ENCODE results near the gene TMEM114. TPM values are rescaled to one million over a fixed set of nuclear protein-coding genes. Genes with fewer than 3 reads are reported as not detected.

Gene TMEM114
- total RNA-seq, 2 donors from 2014 or later = not detected

GRCh38 chr16:8621222-8621571, 30.9 kb upstream of the TMEM114 start:
- no peaks in the 10 kb centered on the region for H3K27me3 ChIP-seq
- H3K4me1 ChIP-seq = peaks cover 17% of the 10 kb centered on the region
- intact Hi-C loops (cut with DNase I) = no loop called here
- WGBS, 2 donors = 18 to 34% methylated on average over 7 to 12 of the region's 12 CpGs
- H3K27ac ChIP-seq = peak overlapping the region; percentile 18 to 84 (median 76)
- TF ChIP-seq CTCF (IDR thresholded peaks at IDR 0.05) = no peak
- no peak for TF ChIP-seq POLR2A (IDR thresholded peaks at IDR 0.05)
- H3K4me3 ChIP-seq = peak overlapping the region in 1 of 2 donors; percentile 69
- no peak for ATAC-seq
- DNase-seq = no peak
- H3K9me3 ChIP-seq = no peaks in the 10 kb centered on the region
- peaks cover 0 to 6% of the 10 kb centered on the region in 2 donors for H3K36me3 ChIP-seq (replicated peaks in 1 of 2; ENCODE audit: insufficient read depth in 1 of 2, low read depth in 2 of 2)

DNA sequence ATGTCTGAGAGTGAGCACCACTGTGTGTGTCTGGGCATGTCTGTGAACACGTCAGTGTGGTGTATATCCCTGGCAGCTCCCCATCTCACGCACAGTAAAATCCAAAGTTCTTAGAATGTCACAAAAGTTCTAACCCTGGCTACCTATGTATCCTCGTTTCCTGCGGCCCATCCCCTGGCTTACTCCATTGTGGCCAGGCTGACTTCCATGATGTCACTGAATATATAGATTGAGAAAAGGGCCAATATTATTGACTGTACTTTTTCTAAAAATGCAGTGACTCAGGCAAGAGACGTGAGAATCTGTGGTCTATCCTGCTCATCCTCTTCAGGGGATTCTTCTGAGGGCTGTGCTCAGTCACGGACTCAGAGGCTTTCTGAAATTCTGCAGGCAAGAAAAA, 30.2 kb upstream of the TMEM114 start:
- Histone ChIP-seq H3K27ac (no peak overlapping the region), H3K4me3 (no peak overlapping the region), H3K4me1 (peaks cover 17% of the 10 kb centered on the region), H3K36me3 (replicated peaks in 1 of 2; ENCODE audit: insufficient read depth in 1 of 2, low read depth in 2 of 2) (peaks cover 0 to under 1% of the 10 kb centered on the region in 2 donors), H3K9me3 (no peaks in the 10 kb centered on the region), H3K27me3 (no peaks in the 10 kb centered on the region)
- no peak for ATAC-seq
- no peak for DNase-seq
- TF ChIP-seq CTCF (IDR thresholded peaks at IDR 0.05) (no peak), POLR2A (IDR thresholded peaks at IDR 0.05) (no peak)
- intact Hi-C loops (cut with DNase I) = no loop called here
- 72 to 75% methylated on average over 5 to 6 of the region's 6 CpGs for whole genome bisulfite sequencing, 2 donors

DNA sequence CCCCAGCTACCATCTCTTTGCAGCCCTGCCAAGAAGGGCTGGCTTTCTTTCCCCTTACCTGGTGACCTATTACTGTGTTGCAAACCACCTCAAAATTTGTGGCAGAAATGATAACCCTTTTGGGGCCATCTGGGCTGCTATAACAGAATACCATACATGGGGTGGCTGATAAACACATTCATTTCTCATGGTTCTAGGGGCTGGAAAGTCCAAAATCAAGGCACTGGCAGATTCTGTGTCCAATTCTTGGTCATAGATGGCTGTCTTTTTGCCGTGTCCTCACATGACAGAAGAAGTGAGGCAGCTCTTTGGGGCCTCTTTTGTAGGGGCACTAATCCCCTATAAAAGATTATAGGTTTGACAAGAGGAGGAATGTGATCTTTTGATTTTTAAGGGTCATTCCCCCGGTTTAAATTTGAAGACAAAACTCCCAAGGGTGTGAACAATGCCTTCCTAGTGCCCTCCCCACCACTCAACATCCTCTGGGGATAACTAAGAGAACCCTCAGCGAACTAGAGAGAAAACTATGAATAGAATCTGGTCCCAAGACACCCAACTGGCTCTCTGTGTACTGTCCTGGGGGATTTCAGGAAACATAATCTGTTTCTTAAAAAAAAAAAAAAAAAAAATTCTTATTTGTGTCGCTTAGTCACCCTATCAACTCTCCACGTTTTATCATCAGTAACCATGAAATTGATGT, 29.5 kb upstream of the TMEM114 start:
- Histone ChIP-seq H3K27me3 (no peaks in the 10 kb centered on the region), H3K4me1 (peaks cover 17% of the 10 kb centered on the region), H3K9me3 (no peaks in the 10 kb centered on the region), H3K4me3 (no peak overlapping the region), H3K36me3 (replicated peaks in 1 of 2; ENCODE audit: insufficient read depth in 1 of 2, low read depth in 2 of 2) (no peaks in the 10 kb centered on the region), H3K27ac (no peak overlapping the region)
- WGBS, 2 donors = 68 to 72% methylated on average over 5 of the region's 5 CpGs
- intact Hi-C loops (cut with DNase I) = no loop called here
- no peak for TF ChIP-seq POLR2A (IDR thresholded peaks at IDR 0.05)
- TF ChIP-seq CTCF (IDR thresholded peaks at IDR 0.05) = no peak
- no peak for DNase-seq
- no peak for ATAC-seq

DNA sequence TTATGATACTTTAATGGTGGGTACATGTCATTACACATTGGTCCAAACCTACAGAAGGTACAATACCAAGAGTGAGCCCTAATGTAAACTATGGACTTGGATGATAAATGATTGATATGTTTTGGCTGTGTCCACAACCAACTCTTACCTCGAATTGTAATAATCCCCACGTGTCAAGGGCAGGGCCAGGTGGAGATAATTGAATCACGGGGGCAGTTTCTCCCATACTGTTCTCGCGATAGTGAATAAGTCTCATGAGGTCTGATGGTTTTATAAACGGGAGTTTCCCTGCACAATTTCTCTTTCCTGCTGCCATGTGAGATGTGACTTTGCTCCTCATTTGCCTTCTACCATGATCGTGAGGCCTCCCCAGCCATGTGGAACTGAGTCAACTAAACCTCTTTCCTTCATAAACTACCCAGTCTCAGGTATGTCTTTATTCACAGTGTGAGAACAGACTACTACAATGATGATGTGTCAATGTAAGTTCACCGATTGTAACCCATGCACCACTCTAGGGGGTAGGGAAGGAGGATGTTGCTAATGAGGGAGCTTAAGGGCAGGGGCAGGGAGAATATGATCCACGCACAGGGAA, 24.2 kb upstream of the TMEM114 start:
- H3K4me3 ChIP-seq = no peak overlapping the region
- TF ChIP-seq CTCF (IDR thresholded peaks at IDR 0.05) (no peak), POLR2A (IDR thresholded peaks at IDR 0.05) (no peak)
- WGBS, 2 donors = 33 to 38% methylated on average over 9 of the region's 9 CpGs
- no peaks in the 10 kb centered on the region for H3K27me3 ChIP-seq
- no peaks in the 10 kb centered on the region for H3K36me3 ChIP-seq (replicated peaks in 1 of 2; ENCODE audit: insufficient read depth in 1 of 2, low read depth in 2 of 2)
- intact Hi-C loops (cut with DNase I) = no loop called here
- no peak for ATAC-seq
- no peak overlapping the region for H3K27ac ChIP-seq
- no peaks in the 10 kb centered on the region for H3K4me1 ChIP-seq
- DNase-seq = no peak
- H3K9me3 ChIP-seq = no peaks in the 10 kb centered on the region
